AG04449 (cell line): ENCODE data around the gene GCG.

ENCODE experiments used
- CTCF ChIA-PET: fragments of 350-600 bp; formaldehyde crosslinking; extraction: SDS; loops from one replicate; lab custom pipeline; 2021; ENCODE audit warnings: antibody characterized with exemption; lab: Yijun Ruan, JAX
- POLR2A ChIA-PET: fragments of 400-600, 350-600 bp; formaldehyde crosslinking; extraction: SDS; loops from one replicate; lab custom pipeline; 2020; ENCODE audit warnings: antibody characterized with exemption, inconsistent platforms; lab: Yijun Ruan, JAX
- DNase-seq: peaks from one replicate; pipeline ENCODE4 v3.0.0-alpha.2; 2010; ENCODE audit warnings: low read depth, low spot score
- H3K4me3 ChIP-seq: 2 replicates; pipeline ENCODE4 v1.5.1; 2011; ENCODE audit warnings: low read depth, mild to moderate bottlenecking, control low read depth, low read length
- TF ChIP-seq, protein P1 (sequence below): IDR thresholded peaks from one replicate; pipeline ENCODE4 v1.5.1; 2011; ENCODE audit warnings: mild to moderate bottlenecking, moderate library complexity, low read length, control low read depth, inconsistent platforms; ENCODE audit not compliant: insufficient read depth; ENCODE audit errors: missing control alignments

Gene GCG

DNA sequence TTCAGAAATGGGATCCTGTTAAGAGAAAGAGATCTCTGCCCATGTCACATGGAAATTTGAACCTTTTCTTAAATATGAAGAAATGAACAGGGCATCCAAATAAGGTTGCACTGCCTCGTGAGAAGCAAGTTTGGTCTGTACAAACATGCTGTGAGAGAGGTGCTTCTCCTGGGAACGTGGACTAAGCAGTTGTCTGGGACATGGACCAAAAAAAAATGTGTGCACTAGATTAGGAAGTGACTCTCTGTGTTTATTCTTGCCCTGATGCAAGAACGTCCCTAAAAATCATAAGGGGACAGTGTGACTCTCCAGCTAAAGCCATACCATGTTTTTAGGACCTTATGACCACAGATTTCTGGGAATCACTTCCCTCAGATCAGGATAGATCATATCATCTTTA lies 23.7 kb upstream of the GCG start:
- H3K4me3 ChIP-seq, result no peak overlapping the region
- CTCF ChIA-PET, result interaction anchor here (1.2 to 18.8 kb wide), 5 partner anchors 12 to 127 kb away, joined by 3 to 161 read pairs (median 7); no protein-coding TSS in a partner anchor

DNA sequence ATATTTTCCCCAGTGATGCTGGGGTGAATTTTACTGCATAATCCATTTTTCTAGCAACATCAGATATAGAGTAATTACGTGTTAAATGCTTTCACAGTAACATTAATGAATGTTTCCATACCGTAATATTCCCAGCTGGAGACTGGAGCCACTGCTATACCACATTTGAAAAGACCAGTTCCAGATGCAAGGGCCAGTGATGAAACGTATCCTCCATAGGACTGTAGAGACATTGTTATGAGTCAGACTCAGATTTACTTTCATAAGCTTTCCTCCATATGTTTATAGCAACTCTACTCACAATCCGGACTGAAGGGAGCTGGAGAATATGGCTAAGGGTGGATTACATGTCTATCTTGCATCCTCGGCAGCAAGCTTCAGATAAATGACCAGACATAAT lies 22.7 kb upstream of the GCG start:
- no peak overlapping the region for H3K4me3 ChIP-seq
- ChIA-PET POLR2A (no interaction called here), CTCF (interaction anchor here (1.0 to 18.8 kb wide), 6 partner anchors 8 to 123 kb away, joined by 3 to 161 read pairs (median 7); no protein-coding TSS in a partner anchor)
- DNase-seq, result no peak
- TF ChIP-seq, protein P1, sequence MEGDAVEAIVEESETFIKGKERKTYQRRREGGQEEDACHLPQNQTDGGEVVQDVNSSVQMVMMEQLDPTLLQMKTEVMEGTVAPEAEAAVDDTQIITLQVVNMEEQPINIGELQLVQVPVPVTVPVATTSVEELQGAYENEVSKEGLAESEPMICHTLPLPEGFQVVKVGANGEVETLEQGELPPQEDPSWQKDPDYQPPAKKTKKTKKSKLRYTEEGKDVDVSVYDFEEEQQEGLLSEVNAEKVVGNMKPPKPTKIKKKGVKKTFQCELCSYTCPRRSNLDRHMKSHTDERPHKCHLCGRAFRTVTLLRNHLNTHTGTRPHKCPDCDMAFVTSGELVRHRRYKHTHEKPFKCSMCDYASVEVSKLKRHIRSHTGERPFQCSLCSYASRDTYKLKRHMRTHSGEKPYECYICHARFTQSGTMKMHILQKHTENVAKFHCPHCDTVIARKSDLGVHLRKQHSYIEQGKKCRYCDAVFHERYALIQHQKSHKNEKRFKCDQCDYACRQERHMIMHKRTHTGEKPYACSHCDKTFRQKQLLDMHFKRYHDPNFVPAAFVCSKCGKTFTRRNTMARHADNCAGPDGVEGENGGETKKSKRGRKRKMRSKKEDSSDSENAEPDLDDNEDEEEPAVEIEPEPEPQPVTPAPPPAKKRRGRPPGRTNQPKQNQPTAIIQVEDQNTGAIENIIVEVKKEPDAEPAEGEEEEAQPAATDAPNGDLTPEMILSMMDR, result no peak

More for the DNA sequence above, 23.7 kb upstream of the GCG start:
- POLR2A ChIA-PET, result no interaction called here
- DNase-seq, result no peak
- TF ChIP-seq, protein P1, result no peak

DNA sequence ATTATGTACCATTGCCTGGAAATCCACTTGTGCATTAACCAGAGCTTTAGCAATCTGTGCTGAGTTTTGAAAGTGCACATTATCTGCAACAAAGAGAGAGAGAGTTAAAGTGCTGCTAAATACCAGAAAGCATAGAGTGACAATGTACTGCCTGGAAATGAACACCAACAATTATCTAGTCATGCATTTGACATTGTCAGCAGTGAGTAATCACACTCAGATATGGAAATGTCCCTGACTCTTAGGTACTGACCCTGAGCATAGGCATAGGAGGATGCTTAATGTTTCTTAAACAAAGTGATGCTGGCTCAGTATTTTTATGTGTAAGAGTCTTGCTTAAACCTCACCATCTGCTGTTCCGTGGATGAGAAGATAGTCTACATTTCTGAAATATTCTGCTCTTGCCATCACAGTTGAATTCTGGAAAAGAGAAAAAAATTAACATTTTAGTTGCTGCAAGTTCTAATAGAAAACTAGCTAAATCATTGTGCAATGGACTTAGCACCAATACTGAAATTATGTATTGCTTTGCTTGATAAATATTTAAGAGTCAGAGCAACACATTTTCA lies 20.8 kb upstream of the GCG start:
- no peak for DNase-seq
- ChIA-PET POLR2A (no interaction called here), CTCF (interaction anchor here (1.0 to 18.8 kb wide), 3 partner anchors 14 to 125 kb away, joined by 3 to 161 read pairs (median 9); no protein-coding TSS in a partner anchor)
- TF ChIP-seq, protein P1, result no peak
- H3K4me3 ChIP-seq, result no peak overlapping the region

DNA sequence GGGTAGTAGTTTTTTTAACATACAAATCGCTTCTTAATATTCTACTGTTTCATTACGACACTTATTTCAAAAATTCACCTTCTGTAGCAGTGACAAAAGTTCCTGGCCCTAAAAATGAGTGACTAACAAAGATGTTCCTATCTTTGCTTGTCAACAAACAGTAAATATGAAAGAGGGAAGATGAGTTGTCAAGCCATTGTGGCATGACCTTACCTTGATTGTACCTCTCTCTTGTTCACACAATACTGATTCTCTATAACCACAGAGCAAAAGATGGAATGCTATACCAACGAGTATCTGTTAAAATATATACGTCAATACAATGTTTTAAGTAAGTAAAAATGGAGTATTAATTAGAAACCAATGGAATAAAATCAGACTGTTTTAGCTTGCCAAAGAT lies 14.7 kb upstream of the GCG start:
- TF ChIP-seq, protein P1, result no peak
- ChIA-PET CTCF (interaction anchor here (1.2 to 18.8 kb wide), 4 partner anchors 8 to 131 kb away, joined by 3 to 161 read pairs (median 14); partner anchors contain the start of gene GCG), POLR2A (no interaction called here)
- DNase-seq, result no peak
- no peak overlapping the region for H3K4me3 ChIP-seq

DNA sequence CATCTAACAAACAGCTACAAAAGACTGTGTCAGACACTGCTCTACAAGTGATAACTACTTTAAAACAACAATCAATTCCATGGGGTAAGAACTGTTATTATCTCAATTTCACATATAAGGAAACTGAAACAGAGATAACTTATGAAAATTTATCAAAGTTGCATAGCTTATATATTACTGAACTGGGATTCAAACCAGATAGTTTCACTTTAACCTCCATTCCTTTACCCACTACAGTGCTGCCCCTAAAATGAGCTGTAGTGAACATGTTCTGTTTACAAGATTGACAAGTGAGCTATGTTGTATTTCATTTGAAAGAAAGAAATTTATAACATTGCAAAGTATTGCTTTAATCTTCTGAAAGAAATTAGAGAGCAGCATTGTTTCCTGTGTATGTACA lies 14.1 kb upstream of the GCG start:
- ChIA-PET CTCF (interaction anchor here (1.2 to 18.8 kb wide), 4 partner anchors 9 to 131 kb away, joined by 3 to 161 read pairs (median 14); partner anchors contain the start of gene GCG), POLR2A (no interaction called here)
- no peak overlapping the region for H3K4me3 ChIP-seq
- TF ChIP-seq, protein P1, result no peak
- DNase-seq, result no peak

DNA sequence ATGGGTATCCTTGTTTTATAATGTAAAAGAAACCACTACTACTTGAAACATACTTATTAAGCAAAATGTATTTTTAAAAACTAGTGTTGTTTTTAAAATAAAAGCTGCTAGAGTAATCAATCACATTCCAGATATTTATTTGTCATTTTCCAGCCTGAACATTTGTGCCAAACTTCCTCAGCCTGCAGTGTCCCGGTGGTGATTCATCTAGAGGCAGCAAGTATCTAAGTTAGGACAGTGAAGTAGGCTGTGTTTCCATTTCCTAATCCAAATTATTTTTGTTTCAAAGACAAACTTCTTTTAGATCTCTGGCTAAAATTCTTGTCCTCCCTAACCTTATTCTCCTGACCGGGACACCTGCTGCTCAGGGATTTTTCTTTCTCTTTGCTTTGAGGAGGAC lies 12.8 kb upstream of the GCG start:
- H3K4me3 ChIP-seq, result no peak overlapping the region
- no peak for DNase-seq
- TF ChIP-seq, protein P1, result no peak
- ChIA-PET CTCF (interaction anchor here (5.1 to 18.8 kb wide), 2 partner anchors 11 to 133 kb away, joined by 23 to 161 read pairs; partner anchors contain the start of gene GCG), POLR2A (no interaction called here)
